A673 (cell line): ENCODE results near the gene NFATC2. TPM values are rescaled to one million over a fixed set of nuclear protein-coding genes. Genes with fewer than 3 reads are reported as not detected.

Experiments used
- BruUV-seq: library from RNA; stranded (reverse); fragments of 400-500 nt; replicated peaks from 2 replicates; lab custom pipeline; 2021; lab: Mats Ljungman, UMichigan
- CTCF ChIA-PET: fragments of 300-600 bp; sonication (Branson Sonifier 250); formaldehyde crosslinking; loops from one replicate; lab custom pipeline; 2022; ENCODE audit warnings: antibody characterized with exemption; lab: Charles Lee
- POLR2A ChIA-PET: fragments of 300-600 bp; sonication (Branson Sonifier 250); formaldehyde crosslinking; loops from one replicate; lab custom pipeline; 2022; ENCODE audit warnings: antibody characterized with exemption; ENCODE audit not compliant: low non-redundant PET; lab: Charles Lee
- DNase-seq: peaks from one replicate; pipeline ENCODE4 v3.0.0-alpha.2; 2015; ENCODE audit warnings: low spot score
- H3K27ac ChIP-seq: fragments of 200-600 bp; sonication (generic); 2 replicates; pipeline ENCODE4 v1.5.1; 2016; ENCODE audit warnings: mixed run types, low read depth, mild to moderate bottlenecking, mixed read lengths, antibody characterized with exemption, low read length; ENCODE audit not compliant: poor library complexity, severe bottlenecking
- H3K27me3 ChIP-seq: fragments of 200-600 bp; sonication (generic); replicated peaks from 2 replicates; pipeline ENCODE4 v1.6.1; 2017; ENCODE audit warnings: mixed run types, low read depth, mild to moderate bottlenecking, mixed read lengths, antibody characterized with exemption, low read length; ENCODE audit not compliant: insufficient read depth, poor library complexity
- H3K36me3 ChIP-seq: fragments of 200-600 bp; sonication (generic); 2 replicates; pipeline ENCODE4 v1.6.1; 2016; ENCODE audit warnings: mixed run types, mild to moderate bottlenecking, mixed read lengths, antibody characterized with exemption, low read length; ENCODE audit not compliant: insufficient read depth, poor library complexity, severe bottlenecking
- H3K4me1 ChIP-seq: fragments of 200-600 bp; sonication (generic); 2 replicates; pipeline ENCODE4 v1.6.1; 2017; ENCODE audit warnings: mixed run types, mild to moderate bottlenecking, mixed read lengths, antibody characterized with exemption, low read length; ENCODE audit not compliant: insufficient read depth, poor library complexity, severe bottlenecking
- H3K4me3 ChIP-seq: fragments of 200-600 bp; sonication (generic); 2 replicates; pipeline ENCODE4 v1.5.1; 2016; ENCODE audit warnings: low read depth, mixed run types, mild to moderate bottlenecking, mixed read lengths, low read length; ENCODE audit not compliant: poor library complexity, severe bottlenecking
- H3K9me3 ChIP-seq: fragments of 200-600 bp; sonication (generic); 2 replicates; pipeline ENCODE4 v1.6.1; 2016; ENCODE audit warnings: mixed run types, low read depth, mild to moderate bottlenecking, mixed read lengths, antibody characterized with exemption, low read length; ENCODE audit not compliant: poor library complexity, severe bottlenecking
- CTCF ChIP-seq: fragments of 300-800, 200-600 bp; sonication (generic); conservative IDR thresholded peaks from 2 replicates; pipeline ENCODE4 v1.5.1; 2017; ENCODE audit warnings: low read depth, mild to moderate bottlenecking, antibody characterized with exemption, low read length, moderate library complexity, mixed read lengths
- EZH2 ChIP-seq: fragments of 200-600 bp; sonication (generic); IDR thresholded peaks from 2 replicates; pipeline ENCODE4 v1.6.1; 2017; ENCODE audit warnings: borderline replicate concordance, low read depth, mild to moderate bottlenecking, mixed read lengths, antibody characterized with exemption, low read length; ENCODE audit not compliant: poor library complexity, severe bottlenecking
- intact Hi-C: fragments of 100-400 bp; cut with micrococcal nuclease; formaldehyde crosslinking; loops from one replicate; pipeline ENCODE4 v1.10.0; 2022; ENCODE audit not compliant: unreplicated experiment
- total RNA-seq: library from RNA; stranded (reverse); gene quantifications from 2 replicates; pipeline ENCODE4 v1.2.3, GENCODE V29; 2021

NFATC2 gene
- total RNA-seq, 1 experiment from 2014 or later: 0.64 TPM

- H3K27ac ChIP-seq: peak overlapping the region; percentile 41
- ChIA-PET POLR2A (no interaction called here), CTCF (interaction anchor here (0.5 kb wide), 1 partner anchor 123 kb away, joined by 3 read pairs; the partner anchor contains the start of gene NFATC2)
- no peaks in the 10 kb centered on the region for H3K36me3 ChIP-seq
- no peaks in the 10 kb centered on the region for H3K27me3 ChIP-seq
- intact Hi-C loops: loop anchor here (10.0 kb wide), 1 partner anchor 175 kb away; no protein-coding TSS in a partner anchor
- DNase-seq: peak; percentile 50
- peaks cover 12% of the 10 kb centered on the region for H3K4me1 ChIP-seq
- no peaks in the 10 kb centered on the region for H3K9me3 ChIP-seq
- no TSS peak for BruUV-seq
- H3K4me3 ChIP-seq: no peak overlapping the region
- TF ChIP-seq CTCF: no peak
- TF ChIP-seq EZH2: no peak
Observed at GRCh38 chr20:51419646-51420045, 122.9 kb downstream of the NFATC2 start.

GRCh38 chr20:51419231-51419630 is 123.3 kb downstream of the NFATC2 start:
- BruUV-seq: no TSS peak
- no peak for TF ChIP-seq CTCF
- TF ChIP-seq EZH2: no peak
- H3K36me3 ChIP-seq: no peaks in the 10 kb centered on the region

GRCh38 chr20:51418137-51418529 is 124.4 kb downstream of the NFATC2 start:
- peaks cover 15% of the 10 kb centered on the region for H3K4me1 ChIP-seq
- ChIA-PET CTCF (interaction anchor here (0.5 kb wide), 1 partner anchor 327 kb away, joined by 3 read pairs; no protein-coding TSS in a partner anchor), POLR2A (no interaction called here)
- no peaks in the 10 kb centered on the region for H3K36me3 ChIP-seq
- TF ChIP-seq EZH2 (no peak), CTCF (no peak)
- no TSS peak for BruUV-seq
- H3K27ac ChIP-seq: no peak overlapping the region
- H3K9me3 ChIP-seq: no peaks in the 10 kb centered on the region
- DNase-seq: no peak
- intact Hi-C loops: loop anchor here (10.0 kb wide), 1 partner anchor 177 kb away; no protein-coding TSS in a partner anchor
- H3K27me3 ChIP-seq: no peaks in the 10 kb centered on the region
- no peak overlapping the region for H3K4me3 ChIP-seq

More at GRCh38 chr20:51419231-51419630, 123.3 kb downstream of the NFATC2 start:
- ChIA-PET POLR2A (no interaction called here), CTCF (interaction anchor here (0.5 kb wide), 2 partner anchors 124 to 356 kb away, joined by 3 to 9 read pairs; partner anchors contain the start of gene NFATC2)
- H3K27me3 ChIP-seq: no peaks in the 10 kb centered on the region
- no peaks in the 10 kb centered on the region for H3K9me3 ChIP-seq
- DNase-seq: peak; percentile 17
- no peak overlapping the region for H3K4me3 ChIP-seq
- H3K27ac ChIP-seq: no peak overlapping the region
- H3K4me1 ChIP-seq: peaks cover 12% of the 10 kb centered on the region
- intact Hi-C loops: loop anchor here (10.0 kb wide), 1 partner anchor 176 kb away; no protein-coding TSS in a partner anchor
